ENCODE results near the gene LAD1. TPM values are rescaled to one million over a fixed set of nuclear protein-coding genes. Genes with fewer than 3 reads are reported as not detected.

LAD1 gene
- total and polyA plus RNA-seq, 8 donors = 28.7 to 62.5 (median 44.3) TPM

DNA sequence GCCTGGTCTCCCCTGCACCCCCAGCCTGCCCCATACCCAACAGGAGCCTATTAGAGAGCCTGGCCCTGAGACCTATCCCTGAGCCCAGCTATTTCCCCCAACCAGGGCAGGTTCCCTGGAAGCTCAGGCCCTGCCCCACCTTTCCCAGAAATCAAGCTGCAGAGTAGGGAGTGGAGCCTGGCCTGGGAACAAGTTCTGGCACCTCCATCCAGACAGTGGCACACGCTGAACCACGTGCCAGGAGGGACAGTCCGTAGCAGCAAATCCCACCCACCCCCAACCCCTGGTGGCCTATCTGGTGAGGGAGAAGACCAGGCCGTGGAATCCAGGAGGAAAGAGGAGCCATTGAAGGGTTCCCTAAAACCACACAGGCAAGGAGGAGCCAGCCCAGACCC, 44.2 kb downstream of the LAD1 start:
- ATAC-seq = no peak
- Histone ChIP-seq H3K4me3 (no peak overlapping the region), H3K4me1 (no peaks in the 10 kb centered on the region), H3K36me3 (no peaks in the 10 kb centered on the region), H3K27me3 (no peaks in the 10 kb centered on the region), H3K27ac (no peak overlapping the region), H3K9me3 (no peaks in the 10 kb centered on the region)
- intact Hi-C loops (cut with DNase I) = loop anchor here in 2 of 3 donors (5.0 to 10.0 kb wide), 2 partner anchors 100 to 103 kb away; no protein-coding TSS in a partner anchor
- WGBS, 2 donors = 44 to 56% methylated on average over 4 of the region's 4 CpGs
- TF ChIP-seq, protein P1, sequence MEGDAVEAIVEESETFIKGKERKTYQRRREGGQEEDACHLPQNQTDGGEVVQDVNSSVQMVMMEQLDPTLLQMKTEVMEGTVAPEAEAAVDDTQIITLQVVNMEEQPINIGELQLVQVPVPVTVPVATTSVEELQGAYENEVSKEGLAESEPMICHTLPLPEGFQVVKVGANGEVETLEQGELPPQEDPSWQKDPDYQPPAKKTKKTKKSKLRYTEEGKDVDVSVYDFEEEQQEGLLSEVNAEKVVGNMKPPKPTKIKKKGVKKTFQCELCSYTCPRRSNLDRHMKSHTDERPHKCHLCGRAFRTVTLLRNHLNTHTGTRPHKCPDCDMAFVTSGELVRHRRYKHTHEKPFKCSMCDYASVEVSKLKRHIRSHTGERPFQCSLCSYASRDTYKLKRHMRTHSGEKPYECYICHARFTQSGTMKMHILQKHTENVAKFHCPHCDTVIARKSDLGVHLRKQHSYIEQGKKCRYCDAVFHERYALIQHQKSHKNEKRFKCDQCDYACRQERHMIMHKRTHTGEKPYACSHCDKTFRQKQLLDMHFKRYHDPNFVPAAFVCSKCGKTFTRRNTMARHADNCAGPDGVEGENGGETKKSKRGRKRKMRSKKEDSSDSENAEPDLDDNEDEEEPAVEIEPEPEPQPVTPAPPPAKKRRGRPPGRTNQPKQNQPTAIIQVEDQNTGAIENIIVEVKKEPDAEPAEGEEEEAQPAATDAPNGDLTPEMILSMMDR (IDR thresholded peaks at IDR 0.05) = no peak
- peak in 1 of 6 donors; percentile 34 for DNase-seq
- no peak for FAIRE-seq

DNA sequence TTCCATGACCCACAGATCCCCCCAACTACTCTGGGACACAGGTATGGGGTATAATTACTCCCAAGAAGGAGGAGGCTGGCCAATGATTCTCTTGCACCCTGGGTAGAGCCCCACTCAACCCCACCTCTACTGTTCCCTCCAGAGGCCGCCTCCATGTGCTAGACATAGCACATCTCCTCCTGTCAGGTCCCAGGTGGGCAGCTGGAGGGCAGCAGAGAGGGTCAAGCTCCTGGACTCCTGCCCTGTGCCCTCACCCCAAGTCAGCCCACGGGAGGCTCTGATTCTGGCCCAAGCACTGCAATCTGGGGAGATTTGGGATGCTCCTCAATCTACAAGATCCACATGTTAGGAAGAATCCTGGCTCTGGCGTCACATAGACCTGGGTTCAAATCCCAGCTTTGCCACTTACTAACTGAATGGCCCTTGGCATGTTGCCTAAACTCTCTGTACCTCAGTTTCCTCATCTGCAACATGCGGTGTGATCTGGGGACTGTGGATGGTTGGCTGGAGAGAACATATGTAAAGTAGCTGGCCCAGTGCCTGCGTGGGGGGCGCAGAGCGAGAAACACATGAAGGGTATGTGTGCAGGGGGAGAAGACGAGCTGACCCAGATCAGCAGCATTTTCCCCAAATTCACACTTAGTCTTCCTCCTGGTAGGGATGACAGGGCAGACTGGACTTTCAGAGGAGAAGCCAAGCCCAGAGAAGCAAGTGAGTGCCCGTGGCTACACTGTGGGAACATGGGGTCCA, 44.8 kb downstream of the LAD1 start:
- WGBS, 2 donors = 85 to 91% methylated on average over 9 of the region's 9 CpGs
- DNase-seq = peak in 1 of 6 donors; percentile 14
- H3K27ac ChIP-seq = no peak overlapping the region
- no peaks in the 10 kb centered on the region for H3K36me3 ChIP-seq
- TF ChIP-seq, protein P1 (IDR thresholded peaks at IDR 0.05) = no peak
- H3K4me1 ChIP-seq = no peaks in the 10 kb centered on the region
- H3K27me3 ChIP-seq = no peaks in the 10 kb centered on the region
- no peak for FAIRE-seq
- intact Hi-C loops (cut with DNase I) = loop anchor here in 1 of 3 donors (10.0 kb wide), 1 partner anchor 100 kb away; no protein-coding TSS in a partner anchor
- no peak for ATAC-seq
- no peak overlapping the region for H3K4me3 ChIP-seq
- no peaks in the 10 kb centered on the region for H3K9me3 ChIP-seq

DNA sequence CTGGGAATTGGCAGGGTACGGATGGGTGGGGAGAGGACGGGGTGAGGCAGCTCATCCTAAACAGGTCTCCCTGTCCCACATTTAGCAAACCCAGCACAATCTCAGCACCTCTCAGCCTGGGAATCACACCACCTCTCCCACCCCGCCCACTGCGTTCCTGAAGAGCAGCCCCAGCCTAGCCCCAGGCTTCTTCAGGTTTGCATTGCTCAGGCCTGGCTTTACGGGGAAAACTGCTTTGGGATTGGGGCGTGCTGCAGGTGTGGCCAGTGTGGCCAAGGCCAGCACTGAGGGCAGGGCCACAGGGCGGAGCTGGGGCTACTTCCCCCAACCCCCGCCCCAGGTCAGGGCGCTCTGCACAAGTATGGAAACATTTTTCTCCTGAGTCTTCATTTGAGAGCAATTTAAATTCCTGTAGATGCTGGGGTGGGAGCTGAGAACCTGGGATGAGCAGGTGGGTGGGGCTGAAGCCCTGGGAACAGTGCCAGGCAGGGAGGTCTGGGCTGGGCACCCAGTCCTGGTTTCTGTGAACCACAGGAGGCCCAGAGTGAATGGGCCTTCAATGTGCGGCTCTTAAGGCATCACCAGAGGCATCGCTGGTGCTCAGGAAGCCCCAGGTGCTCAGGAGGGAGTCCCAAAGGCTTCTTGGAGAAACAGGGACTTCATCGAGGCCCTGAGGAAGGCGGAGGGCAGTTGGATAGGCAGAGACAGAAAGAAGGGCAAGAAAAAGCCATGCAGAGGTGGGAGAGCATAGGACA, 45.8 kb downstream of the LAD1 start:
- no peaks in the 10 kb centered on the region for H3K36me3 ChIP-seq
- 74 to 87% methylated on average over 13 of the region's 13 CpGs for WGBS, 2 donors
- intact Hi-C loops (cut with DNase I) = loop anchor here in 1 of 3 donors (10.0 kb wide), 1 partner anchor 99 kb away; no protein-coding TSS in a partner anchor
- FAIRE-seq (no peak), DNase-seq (peak in 1 of 6 donors; percentile 34), ATAC-seq (no peak)
- TF ChIP-seq, protein P1 (IDR thresholded peaks at IDR 0.05) = no peak
- H3K4me1 ChIP-seq = no peaks in the 10 kb centered on the region
- H3K27ac ChIP-seq = no peak overlapping the region
- H3K4me3 ChIP-seq = no peak overlapping the region
- H3K9me3 ChIP-seq = no peaks in the 10 kb centered on the region
- no peaks in the 10 kb centered on the region for H3K27me3 ChIP-seq

DNA sequence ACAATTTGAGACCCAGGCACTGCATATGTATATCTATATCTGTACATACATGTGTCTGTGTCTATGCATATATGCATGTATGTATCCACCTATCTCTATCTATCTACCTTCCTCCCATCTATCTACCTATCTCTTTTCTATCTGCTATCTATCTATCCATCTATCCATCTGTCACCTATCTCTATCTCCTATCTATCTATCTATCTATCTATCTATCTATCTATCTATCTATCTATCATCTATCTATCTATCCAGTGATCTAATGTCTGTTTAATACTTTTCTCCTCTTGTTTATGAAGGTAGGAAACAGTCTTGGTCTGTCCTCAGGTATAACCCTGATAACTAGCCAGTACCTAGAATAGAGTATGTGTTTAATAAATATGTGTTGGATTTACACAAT, 47.5 kb downstream of the LAD1 start:
- intact Hi-C loops (cut with DNase I) = loop anchor here in 1 of 3 donors (10.0 kb wide), 1 partner anchor 97 kb away; no protein-coding TSS in a partner anchor
- no peaks in the 10 kb centered on the region for H3K27me3 ChIP-seq
- no peaks in the 10 kb centered on the region for H3K4me1 ChIP-seq
- TF ChIP-seq, protein P1 (IDR thresholded peaks at IDR 0.05) = no peak
- FAIRE-seq = no peak
- no peaks in the 10 kb centered on the region for H3K9me3 ChIP-seq
- no peaks in the 10 kb centered on the region for H3K36me3 ChIP-seq
- H3K4me3 ChIP-seq = no peak overlapping the region
- ATAC-seq = no peak
- no peak overlapping the region for H3K27ac ChIP-seq
- DNase-seq = no peak

Data from pancreas (tissue), 10 donors.